IMR-90 (cell line): ENCODE measurements around the gene PVALEF. TPM values are rescaled to one million over a fixed set of nuclear protein-coding genes. Genes with fewer than 3 reads are reported as not detected.

Experiments
- ATAC-seq: fragments of 200-7000 bp; cut with Tn5 transposase; 2 replicates; pipeline ENCODE4 v1.9.1; 2020; ENCODE audit warnings: low read depth, mild to moderate bottlenecking, moderate library complexity
- BruUV-seq: library from RNA; stranded (reverse); fragments of 400-500 nt; replicated peaks from 2 replicates; lab custom pipeline; 2021; lab: Mats Ljungman, UMichigan
- CTCF ChIA-PET: fragments of 300-600 bp; formaldehyde crosslinking; extraction: SDS; loops from one replicate; lab custom pipeline; 2021; ENCODE audit warnings: antibody characterized with exemption; lab: Yijun Ruan, JAX
- POLR2A ChIA-PET: fragments of 300-600 bp; sonication (Branson Sonifier 250); formaldehyde crosslinking; loops from one replicate; lab custom pipeline; 2022; ENCODE audit warnings: antibody characterized with exemption; ENCODE audit not compliant: unreplicated experiment; lab: Charles Lee
- DNase-seq: peaks from one replicate; pipeline ENCODE4 v3.0.0; 2013
- H2AFZ ChIP-seq: replicated peaks from 2 replicates; pipeline ENCODE3; 2013; ENCODE audit warnings: low read length, mild to moderate bottlenecking; ENCODE audit not compliant: poor library complexity
- H2AK5ac ChIP-seq: 2 replicates; pipeline ENCODE4 v1.6.1; 2013; ENCODE audit warnings: low read depth, low read length, inconsistent platforms
- H2AK9ac ChIP-seq: replicated peaks from 2 replicates; pipeline ENCODE3; 2013; ENCODE audit warnings: mild to moderate bottlenecking, low read depth, low read length, moderate library complexity; ENCODE audit not compliant: poor library complexity
- H2BK120ac ChIP-seq: 2 replicates; pipeline ENCODE4 v1.6.1; 2013; ENCODE audit warnings: low read depth, low read length, inconsistent platforms
- H2BK15ac ChIP-seq: 3 replicates; pipeline ENCODE4 v1.6.1; 2013; ENCODE audit warnings: low read depth, low read length, inconsistent platforms
- H2BK20ac ChIP-seq: 2 replicates; pipeline ENCODE4 v1.6.1; 2013; ENCODE audit warnings: low read depth, mild to moderate bottlenecking, inconsistent platforms, low read length, moderate library complexity
- H2BK5ac ChIP-seq: 2 replicates; pipeline ENCODE4 v1.6.1; 2013; ENCODE audit warnings: mild to moderate bottlenecking, low read depth, low read length, inconsistent platforms; ENCODE audit not compliant: poor library complexity, severe bottlenecking
- H3K14ac ChIP-seq: replicated peaks from 2 replicates; pipeline ENCODE4 v1.6.1; 2013; ENCODE audit warnings: low read depth, low read length, inconsistent platforms
- H3K18ac ChIP-seq: 2 replicates; pipeline ENCODE4 v1.6.1; 2013; ENCODE audit warnings: low read depth, low read length, control low read depth
- H3K23ac ChIP-seq: 2 replicates; pipeline ENCODE4 v1.6.1; 2013; ENCODE audit warnings: low read depth, low read length, inconsistent platforms
- H3K27ac ChIP-seq: 2 replicates; pipeline ENCODE4 v1.5.1; 2013; ENCODE audit warnings: mild to moderate bottlenecking, control low read depth, low read length; ENCODE audit not compliant: insufficient read depth
- H3K27me3 ChIP-seq: 2 replicates; pipeline ENCODE4 v1.6.1; 2013; ENCODE audit warnings: low read length; ENCODE audit not compliant: control insufficient read depth, insufficient read depth
- H3K36me3 ChIP-seq: 2 replicates; pipeline ENCODE4 v1.6.1; 2013; ENCODE audit warnings: low read length, mixed read lengths; ENCODE audit not compliant: control insufficient read depth, insufficient read depth
- H3K4ac ChIP-seq: 2 replicates; pipeline ENCODE4 v1.6.1; 2013; ENCODE audit warnings: low read depth, low read length, inconsistent platforms
- H3K4me1 ChIP-seq: 2 replicates; pipeline ENCODE4 v1.6.1; 2013; ENCODE audit warnings: low read length, mixed read lengths; ENCODE audit not compliant: control insufficient read depth, insufficient read depth
- H3K4me2 ChIP-seq: 2 replicates; pipeline ENCODE4 v1.6.1; 2013; ENCODE audit warnings: low read depth, mild to moderate bottlenecking, control low read depth, low read length, moderate library complexity
- H3K4me3 ChIP-seq: 2 replicates; pipeline ENCODE4 v1.5.1; 2013; ENCODE audit warnings: low read depth, mild to moderate bottlenecking, control low read depth, low read length, moderate library complexity; ENCODE audit not compliant: insufficient read depth
- H3K56ac ChIP-seq: 2 replicates; pipeline ENCODE4 v1.6.1; 2013; ENCODE audit warnings: low read length, inconsistent platforms; ENCODE audit not compliant: insufficient read depth; ENCODE audit errors: extremely low read depth
- H3K79me1 ChIP-seq, 2 experiments: 2 replicates each; pipeline ENCODE4 v1.6.1; 2013; ENCODE audit warnings: low read length in 2 of 2, inconsistent platforms in 1 of 2, low read depth in 1 of 2
- H3K9ac ChIP-seq: 2 replicates; pipeline ENCODE4 v1.6.1; 2013; ENCODE audit warnings: low read depth, low read length, control low read depth
- H3K9me1 ChIP-seq: 2 replicates; pipeline ENCODE4 v1.6.1; 2013; ENCODE audit warnings: low read length, inconsistent platforms; ENCODE audit not compliant: insufficient read depth
- H3K9me3 ChIP-seq: 2 replicates; pipeline ENCODE4 v1.6.1; 2013; ENCODE audit warnings: low read length; ENCODE audit not compliant: control insufficient read depth, insufficient read depth
- H4K20me1 ChIP-seq: 2 replicates; pipeline ENCODE4 v1.6.1; 2013; ENCODE audit warnings: low read length, inconsistent platforms; ENCODE audit not compliant: insufficient read depth
- H4K5ac ChIP-seq: 2 replicates; pipeline ENCODE4 v1.6.1; 2013; ENCODE audit warnings: mild to moderate bottlenecking, low read depth, low read length, control low read depth
- H4K8ac ChIP-seq, 2 experiments: 2 replicates each; pipeline ENCODE4 v1.6.1; 2013; ENCODE audit warnings: low read depth in 2 of 2, low read length in 2 of 2, control low read depth in 1 of 2, inconsistent platforms in 1 of 2
- H4K91ac ChIP-seq: 2 replicates; pipeline ENCODE4 v1.6.1; 2013; ENCODE audit warnings: low read depth, low read length, inconsistent platforms; ENCODE audit not compliant: insufficient read depth
- CEBPB ChIP-seq: IDR thresholded peaks from 2 replicates; pipeline ENCODE4 v1.6.1; 2012; ENCODE audit warnings: low read depth, low read length, improper control_type of control experiment
- CHD1 ChIP-seq: IDR thresholded peaks from 2 replicates; pipeline ENCODE4 v1.6.1; 2012; ENCODE audit warnings: low read depth, low read length, improper control_type of control experiment
- ELK1 ChIP-seq: fragments of 150-350 bp; IDR thresholded peaks from 2 replicates; pipeline ENCODE4 v1.6.1; 2016; ENCODE audit warnings: low read depth, mild to moderate bottlenecking, low read length, moderate library complexity, borderline replicate concordance
- FOS ChIP-seq: fragments of 150-350 bp; IDR thresholded peaks from 2 replicates; pipeline ENCODE4 v1.6.1; 2016; ENCODE audit warnings: low read depth, low read length
- NFE2L2 ChIP-seq: fragments of 150-350 bp; IDR thresholded peaks from 2 replicates; pipeline ENCODE4 v1.6.1; 2016; ENCODE audit warnings: low read depth, mild to moderate bottlenecking, low read length
- POLR2A ChIP-seq: IDR thresholded peaks from 2 replicates; pipeline ENCODE4 v1.6.1; 2012; ENCODE audit warnings: mild to moderate bottlenecking, low read depth, low read length
- RAD21 ChIP-seq: IDR thresholded peaks from 2 replicates; pipeline ENCODE4 v1.6.1; 2012; ENCODE audit warnings: low read length, improper control_type of control experiment
- RCOR1 ChIP-seq: IDR thresholded peaks from 2 replicates; pipeline ENCODE4 v1.6.1; 2012; ENCODE audit warnings: mild to moderate bottlenecking, low read length, improper control_type of control experiment; ENCODE audit not compliant: insufficient replicate concordance
- SMC3 ChIP-seq: fragments of 150-350 bp; IDR thresholded peaks from 2 replicates; pipeline ENCODE4 v1.6.1; 2016; ENCODE audit warnings: low read depth, mild to moderate bottlenecking, antibody characterized with exemption, low read length, moderate library complexity
- WGBS, 2 experiments: methylation state at CpG; one replicate each; pipeline versions ENCODE4 v1.1.5 to v1.1.7; 2013; ENCODE audit warnings: missing lambda C conversion rate in 2 of 2; ENCODE audit not compliant: insufficient read length in 1 of 2; ENCODE audit errors: extremely low coverage in 2 of 2; 5-methylcytosine and 5-hydroxymethylcytosine counted together
- dilution Hi-C: fragments of 300-500 bp; cut with HindIII; formaldehyde crosslinking; loops from one replicate; pipeline ENCODE4 v1.14.3; 2018; ENCODE audit warnings: low sequenced_read_pairs; ENCODE audit not compliant: unreplicated experiment
- in situ Hi-C: fragments of 300-500 bp; cut with MboI; formaldehyde crosslinking; loops from 3 replicates; pipeline ENCODE4 v1.14.3; 2019; ENCODE audit warnings: low sequenced_read_pairs, inconsistent platforms, mixed read lengths
- intact Hi-C: fragments of 100-400 bp; cut with micrococcal nuclease; formaldehyde crosslinking; loops from 2 replicates; pipeline ENCODE4 v1.10.0; 2022
- polyA plus RNA-seq, 3 experiments: library from polyadenylated mRNA; depleted of rRNA; stranded (reverse); fragments of >200 nt; gene quantifications; 2 replicates each; pipeline ENCODE4 v1.2.3, GENCODE V29; 2012; ENCODE audit warnings: low replicate concordance in 1 of 3
- total RNA-seq: library from RNA; depleted of rRNA; stranded (reverse); fragments of >200 nt; gene quantifications from 2 replicates; pipeline ENCODE4 v1.2.3, GENCODE V29; 2012
- TF ChIP-seq, protein P1 (sequence below): conservative IDR thresholded peaks from 2 replicates; pipeline ENCODE4 v1.5.1; 2012; ENCODE audit warnings: mild to moderate bottlenecking, low read depth, low read length, improper control_type of control experiment

PVALEF gene
- total and polyA plus RNA-seq, 2 of the 4 experiments (the other 2 are of a cell fraction): not detected

DNA sequence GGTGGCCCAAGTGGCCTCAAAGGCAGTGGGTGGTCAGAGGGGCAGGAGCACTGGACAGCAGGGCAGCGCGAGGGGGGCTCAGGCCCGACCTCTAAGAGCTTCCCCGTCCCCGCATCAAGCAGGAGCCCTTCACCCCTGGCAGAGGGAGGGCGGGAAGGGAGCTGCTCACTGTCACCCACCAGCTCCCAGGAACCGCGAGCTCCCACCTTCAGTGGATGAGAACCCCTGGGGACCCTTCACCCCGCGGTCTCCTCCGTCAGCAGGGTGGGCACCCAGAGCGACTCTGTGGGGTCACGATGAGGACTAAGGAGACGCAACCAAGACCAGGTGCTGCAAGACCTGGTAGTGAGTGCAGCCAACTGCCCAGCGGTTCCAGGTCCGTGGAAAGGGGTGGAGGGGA is 43.8 kb downstream of the PVALEF start:
- intact Hi-C loops: no loop called here

More for the DNA sequence above, 43.8 kb downstream of the PVALEF start:
- Histone ChIP-seq H2BK20ac (no peak overlapping the region), H2AK5ac (no peak overlapping the region), H3K4me2 (no peak overlapping the region), H3K9me3 (no peaks in the 10 kb centered on the region), H4K8ac (no peak overlapping the region), H3K14ac (no peak overlapping the region), H3K9me1 (0 out of 2 replicates have a peak, but pooled peaks cover 6% of the 10 kb centered on the region), H3K56ac (no peak overlapping the region), H2AFZ (no peak overlapping the region), H3K4me3 (no peak overlapping the region), H3K4me1 (no peaks in the 10 kb centered on the region), H3K18ac (no peak overlapping the region), H3K27me3 (no peaks in the 10 kb centered on the region), H4K91ac (no peak overlapping the region), H3K27ac (no peak overlapping the region), H2BK15ac (no peak overlapping the region), H3K4ac (no peak overlapping the region), H4K20me1 (peaks cover 5% of the 10 kb centered on the region; the same call in 1 of the 2 replicates), H2BK120ac (no peak overlapping the region), H2BK5ac (no peak overlapping the region), H3K23ac (no peak overlapping the region), H3K79me1 (no peaks in the 10 kb centered on the region; a peak in 1 of 4 replicates), H3K36me3 (peaks cover 3% of the 10 kb centered on the region; the same call in 1 of the 2 replicates), H3K9ac (no peak overlapping the region), H4K5ac (no peak overlapping the region), H2AK9ac (no peak overlapping the region)
- no peak for ATAC-seq
- CTCF ChIA-PET: no interaction called here
- POLR2A ChIA-PET: no interaction called here
- no TSS peak for BruUV-seq
- dilution Hi-C loops: no loop called here
- DNase-seq: no peak
- WGBS, 2 experiments: no CpG with 5 or more reads among the region's 16 CpGs
- in situ Hi-C loops: no loop called here
- TF ChIP-seq FOS (no peak), CEBPB (no peak), NFE2L2 (no peak), SMC3 (no peak), CHD1 (no peak), RCOR1 (no peak), RAD21 (no peak), POLR2A (no peak), ELK1 (no peak)
- TF ChIP-seq, protein P1, sequence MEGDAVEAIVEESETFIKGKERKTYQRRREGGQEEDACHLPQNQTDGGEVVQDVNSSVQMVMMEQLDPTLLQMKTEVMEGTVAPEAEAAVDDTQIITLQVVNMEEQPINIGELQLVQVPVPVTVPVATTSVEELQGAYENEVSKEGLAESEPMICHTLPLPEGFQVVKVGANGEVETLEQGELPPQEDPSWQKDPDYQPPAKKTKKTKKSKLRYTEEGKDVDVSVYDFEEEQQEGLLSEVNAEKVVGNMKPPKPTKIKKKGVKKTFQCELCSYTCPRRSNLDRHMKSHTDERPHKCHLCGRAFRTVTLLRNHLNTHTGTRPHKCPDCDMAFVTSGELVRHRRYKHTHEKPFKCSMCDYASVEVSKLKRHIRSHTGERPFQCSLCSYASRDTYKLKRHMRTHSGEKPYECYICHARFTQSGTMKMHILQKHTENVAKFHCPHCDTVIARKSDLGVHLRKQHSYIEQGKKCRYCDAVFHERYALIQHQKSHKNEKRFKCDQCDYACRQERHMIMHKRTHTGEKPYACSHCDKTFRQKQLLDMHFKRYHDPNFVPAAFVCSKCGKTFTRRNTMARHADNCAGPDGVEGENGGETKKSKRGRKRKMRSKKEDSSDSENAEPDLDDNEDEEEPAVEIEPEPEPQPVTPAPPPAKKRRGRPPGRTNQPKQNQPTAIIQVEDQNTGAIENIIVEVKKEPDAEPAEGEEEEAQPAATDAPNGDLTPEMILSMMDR: no peak
